ENCODE measurements around the gene PARD3.

The PARD3 gene

DNA sequence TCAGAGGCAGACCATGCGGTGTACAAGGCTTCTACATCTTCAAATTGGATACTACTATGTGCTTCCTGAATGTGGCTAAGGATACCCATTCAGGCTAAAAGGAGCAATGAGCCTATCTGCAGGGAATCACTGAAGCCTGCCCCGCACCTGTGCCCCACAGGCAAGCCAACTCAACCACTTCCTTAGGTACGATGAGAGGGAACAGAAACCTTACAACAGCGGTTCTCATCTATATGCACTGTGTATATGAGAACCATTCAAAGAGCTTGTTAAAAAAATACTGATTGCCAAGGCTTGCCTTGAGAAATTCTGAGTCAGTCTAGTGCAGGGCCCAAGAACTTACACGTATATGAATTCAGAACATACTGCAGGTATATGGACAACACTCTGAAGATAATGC lies 679.6 kb downstream of the PARD3 start:
- no peak for DNase-seq

DNA sequence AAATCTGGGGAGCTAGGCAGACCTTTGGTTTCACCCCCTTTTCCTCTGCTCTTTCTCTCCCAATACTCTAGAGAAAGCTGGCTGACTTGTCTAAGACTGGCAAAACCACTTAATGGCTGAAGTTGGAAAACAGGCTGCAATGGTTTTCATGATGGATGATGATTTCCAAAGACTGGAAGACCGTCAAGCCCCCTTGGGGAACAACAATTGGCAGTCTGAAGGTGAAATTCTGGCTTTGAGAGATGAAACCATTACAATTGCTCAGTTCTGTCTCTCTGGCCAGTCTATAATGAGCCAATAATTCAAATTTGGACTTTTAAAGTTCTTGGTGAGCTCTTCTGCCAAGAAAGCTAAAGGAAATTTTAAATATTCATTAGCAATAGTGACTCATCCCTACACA lies 680.5 kb downstream of the PARD3 start:
- DNase-seq: no peak

DNA sequence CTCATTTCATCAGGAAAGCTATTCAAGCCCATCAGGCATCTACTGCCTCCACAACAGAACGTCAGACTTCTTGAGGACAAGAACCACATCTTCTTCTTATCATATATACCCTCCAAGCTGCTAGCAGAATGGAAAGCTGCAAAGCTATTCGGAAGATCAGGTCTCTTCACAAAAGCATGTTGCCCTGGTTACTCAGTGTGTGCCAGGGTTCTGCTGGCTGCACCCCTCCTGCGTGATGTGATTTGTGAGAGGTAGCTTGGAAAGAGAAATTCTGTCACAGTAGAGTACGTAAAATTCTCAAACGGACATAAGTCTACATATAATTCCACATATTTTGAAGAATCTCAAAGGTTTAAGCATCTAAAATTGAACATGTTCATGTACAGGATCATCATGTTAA lies 681.7 kb downstream of the PARD3 start:
- no peak for DNase-seq

DNA sequence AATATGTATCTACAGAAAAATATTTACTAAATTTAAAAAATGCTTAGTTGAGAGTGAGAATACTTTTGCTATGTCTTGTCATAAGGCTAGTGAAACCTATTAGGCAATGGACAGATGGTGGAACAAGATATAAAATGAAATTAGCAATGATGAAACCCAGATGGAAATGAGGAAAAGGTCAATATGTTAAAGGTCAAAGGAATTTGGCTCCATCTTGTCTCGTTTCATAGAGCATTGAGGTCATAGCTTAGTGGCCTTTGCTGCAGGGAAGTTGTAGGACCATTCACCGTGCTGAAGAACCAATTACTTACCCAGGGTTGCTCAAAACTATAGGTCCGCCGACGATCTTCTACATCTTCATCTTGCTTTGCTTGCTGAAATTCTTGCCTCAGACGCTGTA lies 683.9 kb downstream of the PARD3 start:
- no peak for DNase-seq

DNA sequence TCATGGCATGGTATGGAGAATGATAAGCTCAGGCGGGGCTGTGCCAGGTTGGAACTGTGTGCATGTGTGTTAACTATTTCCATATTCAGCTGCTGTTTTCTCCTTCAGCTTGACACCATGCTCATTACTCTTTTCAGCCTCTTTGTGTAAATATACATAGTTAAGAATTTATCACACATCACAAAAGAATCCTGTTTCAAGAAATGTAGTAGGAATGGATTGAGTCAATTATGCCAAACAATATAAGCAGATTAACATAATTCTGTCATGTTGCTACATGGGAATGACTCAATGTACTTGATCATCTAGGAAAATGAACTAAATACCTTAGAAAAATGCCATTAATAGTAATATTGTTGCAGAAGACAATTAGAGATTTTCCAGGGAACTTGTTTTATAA lies 687.4 kb downstream of the PARD3 start:
- no peak for DNase-seq

DNA sequence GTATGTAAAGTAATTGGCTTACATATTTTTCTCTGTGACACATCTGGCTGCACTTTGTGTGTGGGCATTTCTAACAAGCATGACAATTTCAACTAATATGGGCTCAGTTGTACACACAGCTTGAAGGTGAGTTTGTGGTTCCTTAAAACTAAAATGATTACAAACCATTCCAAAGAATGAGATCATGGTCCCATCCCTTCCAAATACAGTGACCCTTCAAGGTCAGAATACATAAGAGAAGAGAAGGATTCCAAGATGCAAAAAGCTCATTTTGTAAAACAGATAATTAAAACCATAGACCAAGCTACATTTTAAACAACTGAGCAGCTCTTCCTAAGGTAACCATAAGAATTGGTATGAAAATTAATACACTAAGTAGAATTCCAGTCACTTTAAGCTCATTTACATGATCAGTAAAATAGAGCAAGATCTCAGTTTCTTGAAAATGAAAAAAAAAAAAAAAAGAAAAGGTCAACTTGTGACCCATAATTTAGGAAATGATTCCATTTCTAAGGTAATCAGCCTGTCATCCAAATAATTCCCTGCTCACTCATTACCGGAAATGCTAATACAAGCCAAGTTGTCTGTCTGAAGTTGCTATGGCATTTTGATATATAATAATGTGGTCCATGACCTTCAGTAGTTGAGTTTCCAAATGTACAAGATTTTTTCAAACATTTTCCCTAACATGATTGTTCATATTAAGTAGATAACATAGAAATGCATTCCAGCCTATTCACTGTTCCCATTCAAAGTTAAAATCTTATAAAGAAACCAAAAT lies 688.5 kb downstream of the PARD3 start:
- no peak for DNase-seq

DNA sequence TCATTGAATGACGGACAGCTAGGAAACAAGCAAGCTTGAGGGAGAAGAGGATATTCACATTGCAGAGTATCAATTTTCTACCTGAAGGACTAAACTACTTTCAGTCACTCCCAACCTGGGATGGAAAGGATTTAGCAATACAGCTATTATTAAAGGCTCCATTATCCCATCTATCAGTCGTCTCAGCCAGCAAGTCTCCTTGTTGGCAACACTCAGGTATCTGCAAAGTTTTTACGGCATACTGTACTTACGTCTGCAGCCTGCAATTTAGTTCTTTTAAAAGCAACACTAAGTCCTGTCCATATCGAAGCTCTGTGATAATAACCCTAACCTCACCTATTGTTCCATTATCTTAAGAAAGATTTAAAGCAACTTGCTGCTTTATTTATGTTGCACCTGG lies 689.4 kb downstream of the PARD3 start:
- DNase-seq: no peak

DNA sequence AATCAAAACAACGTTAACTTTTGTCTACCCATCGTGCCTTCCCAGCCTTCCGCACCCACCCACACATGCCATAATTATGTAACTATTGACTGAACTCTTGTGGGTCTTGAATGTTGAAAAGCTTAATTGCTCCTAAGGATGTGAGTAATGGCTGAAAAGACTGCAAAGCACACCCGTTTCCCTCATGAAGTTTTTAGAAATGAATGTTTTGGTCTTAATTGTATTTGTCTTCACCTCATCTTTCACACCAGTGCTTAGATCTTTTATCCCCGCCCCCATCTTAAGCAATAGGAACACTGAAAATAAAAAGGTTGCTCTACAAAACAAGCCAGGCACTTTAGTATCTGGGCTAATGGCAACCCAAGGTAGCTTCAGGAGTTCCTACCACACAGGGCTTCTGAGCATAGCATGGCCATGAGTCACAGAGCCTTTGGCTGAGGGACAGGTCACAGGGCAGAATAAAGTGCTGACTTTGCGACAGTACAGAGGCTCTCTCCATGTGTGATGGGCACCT lies 690.5 kb downstream of the PARD3 start:
- no peak for DNase-seq

DNA sequence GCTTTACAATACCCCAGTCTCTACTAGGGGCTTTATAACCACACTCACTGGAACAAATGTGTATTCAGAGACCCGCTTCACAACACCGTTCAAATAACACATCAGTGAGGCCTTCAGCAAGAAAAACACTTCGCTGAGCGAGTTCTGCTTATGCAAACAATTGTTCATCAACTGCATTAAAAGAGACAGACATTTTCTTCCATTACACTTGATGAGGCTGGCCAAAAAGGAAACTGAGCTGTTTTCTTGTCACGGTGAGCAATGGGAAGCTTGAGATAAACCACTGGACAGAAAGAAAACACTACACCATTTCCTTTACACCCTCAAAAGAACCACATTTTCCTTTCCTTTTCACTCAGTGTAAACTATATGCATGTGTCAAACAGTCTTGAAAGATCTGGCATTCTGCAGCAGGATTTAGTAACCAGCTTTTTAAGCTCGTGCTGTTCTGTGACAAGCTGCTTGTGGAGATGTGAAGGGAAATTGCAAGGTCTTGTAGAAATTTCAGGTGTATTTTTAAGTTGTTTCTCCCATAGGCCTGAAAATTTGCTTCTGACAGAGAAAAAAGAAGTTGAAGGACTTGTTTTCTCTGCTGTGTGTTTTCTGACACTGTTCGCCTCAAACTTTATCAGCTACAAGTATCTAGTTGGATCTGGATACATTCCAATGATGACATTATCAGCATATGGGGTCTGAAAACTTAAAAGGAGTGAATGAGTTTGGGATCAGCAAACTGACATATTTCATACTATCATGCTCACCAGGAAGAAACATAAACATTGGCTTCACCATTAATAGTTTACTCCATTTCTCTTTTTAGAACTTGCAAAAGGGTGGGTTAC lies 693.1 kb downstream of the PARD3 start:
- DNase-seq: no peak

DNA sequence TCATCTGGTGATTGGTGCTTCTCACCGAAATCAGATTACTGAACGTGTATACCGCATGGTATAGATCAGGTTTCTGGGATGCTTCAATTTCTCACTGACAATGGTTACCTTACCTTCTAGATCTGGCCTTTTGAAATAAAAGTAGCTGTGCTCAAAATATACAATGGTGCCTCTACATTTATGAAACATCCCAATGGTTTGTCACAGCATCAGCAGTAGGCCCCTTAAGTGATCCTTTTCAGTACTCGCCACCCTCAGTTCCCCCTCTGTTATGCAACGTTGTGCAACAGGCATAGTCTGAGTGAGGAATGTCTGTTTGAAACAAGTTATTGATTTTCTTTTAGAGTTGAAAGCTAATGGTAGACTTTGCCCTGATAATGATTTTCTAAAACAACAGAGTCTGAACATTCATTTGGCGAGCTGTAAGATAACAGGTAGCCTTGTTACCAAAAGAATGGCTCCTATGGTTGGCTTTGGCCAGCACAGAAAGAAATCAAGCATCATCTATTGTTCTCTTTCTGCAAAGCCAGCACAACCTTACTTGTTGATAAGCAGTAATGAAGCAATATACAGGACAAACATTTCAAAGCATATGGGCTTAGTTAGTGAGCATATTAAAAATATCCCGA lies 693.9 kb downstream of the PARD3 start:
- no peak for DNase-seq

DNA sequence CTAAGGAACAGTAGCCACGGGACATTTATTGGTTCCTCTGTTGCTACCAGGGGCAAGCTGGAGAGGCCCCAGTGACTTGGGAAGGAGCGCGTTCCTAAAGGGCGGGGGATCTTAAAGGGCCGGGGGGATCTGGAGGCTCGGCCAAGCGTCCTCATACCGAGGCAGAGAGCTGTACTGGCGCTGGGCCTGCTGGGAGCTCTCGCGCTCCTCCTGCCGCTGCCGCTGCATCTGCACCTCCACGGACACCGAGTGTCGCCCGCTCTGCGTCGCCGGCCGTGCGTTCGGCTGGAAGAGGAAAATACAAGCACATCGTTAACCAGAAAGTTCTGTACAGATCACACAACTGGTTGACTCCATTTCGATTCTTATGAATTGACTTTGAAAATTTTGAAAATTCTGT lies 695.6 kb downstream of the PARD3 start:
- no peak for DNase-seq

DNA sequence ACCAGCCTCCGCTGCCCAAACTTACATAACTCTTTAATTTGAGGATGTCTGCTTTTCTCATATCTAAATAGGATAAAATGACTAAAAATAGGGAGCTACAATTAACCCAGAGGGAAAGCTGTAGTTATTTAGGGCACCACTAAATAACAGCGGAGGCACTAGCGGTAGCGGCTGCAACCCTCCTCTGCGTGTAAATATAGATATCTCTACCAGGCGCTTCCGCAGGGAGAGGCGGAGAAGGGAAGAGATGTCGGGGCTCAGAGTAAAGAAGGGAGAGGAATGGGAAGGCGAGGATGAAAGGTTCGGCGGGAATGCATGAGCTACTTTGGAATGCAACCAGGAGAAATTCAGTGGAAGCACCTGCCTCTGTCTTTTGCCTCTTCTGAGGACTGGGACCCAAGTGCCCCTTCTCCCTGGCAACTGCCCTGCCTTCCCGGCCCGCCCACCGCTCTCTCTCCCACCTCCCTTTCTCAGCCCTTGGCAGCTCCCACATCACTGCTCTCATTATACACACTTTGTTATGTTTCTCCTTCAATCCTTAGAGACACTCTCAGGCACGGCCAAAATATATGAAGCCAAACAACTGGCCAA lies 698.3 kb downstream of the PARD3 start:
- no peak for DNase-seq

DNA sequence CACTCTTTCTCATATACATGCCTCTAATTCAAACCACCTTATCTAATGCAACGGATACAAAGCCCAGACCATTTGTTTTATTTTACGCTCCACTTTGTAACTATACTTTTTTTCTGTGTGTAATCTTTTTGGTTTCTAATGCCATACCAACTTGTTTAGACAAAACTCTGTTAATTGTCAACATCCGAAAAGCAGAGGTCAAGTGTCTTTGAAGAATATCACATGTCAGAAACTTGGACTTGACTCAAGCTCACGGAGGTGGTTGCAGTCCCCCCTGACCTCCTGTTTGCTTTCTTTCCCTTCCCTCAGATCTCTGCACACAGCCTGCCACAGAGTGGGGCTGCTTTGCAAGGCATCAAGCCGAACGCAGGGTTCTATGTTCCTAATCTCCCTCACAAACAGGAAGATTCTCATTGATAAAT lies 698.9 kb downstream of the PARD3 start:
- no peak for DNase-seq

DNA sequence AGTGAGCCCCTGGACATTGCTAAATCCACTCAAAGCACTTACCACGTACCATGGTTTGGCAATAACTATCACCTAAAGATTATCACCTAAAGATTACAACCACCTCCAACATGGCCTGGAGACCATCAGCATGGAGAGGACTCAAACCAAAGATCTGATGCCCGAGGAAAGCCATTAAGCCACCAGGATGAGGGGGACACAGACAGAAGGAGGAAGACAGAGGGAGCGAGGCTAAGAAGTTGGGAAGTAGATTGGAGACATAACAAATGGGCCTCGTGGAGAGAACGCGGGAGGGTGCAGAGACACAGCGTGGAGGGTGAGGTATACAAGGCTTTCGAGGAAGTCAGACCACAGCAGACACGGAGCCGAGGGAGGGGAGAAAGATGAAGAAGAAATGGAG lies 700.2 kb downstream of the PARD3 start:
- DNase-seq: no peak

DNA sequence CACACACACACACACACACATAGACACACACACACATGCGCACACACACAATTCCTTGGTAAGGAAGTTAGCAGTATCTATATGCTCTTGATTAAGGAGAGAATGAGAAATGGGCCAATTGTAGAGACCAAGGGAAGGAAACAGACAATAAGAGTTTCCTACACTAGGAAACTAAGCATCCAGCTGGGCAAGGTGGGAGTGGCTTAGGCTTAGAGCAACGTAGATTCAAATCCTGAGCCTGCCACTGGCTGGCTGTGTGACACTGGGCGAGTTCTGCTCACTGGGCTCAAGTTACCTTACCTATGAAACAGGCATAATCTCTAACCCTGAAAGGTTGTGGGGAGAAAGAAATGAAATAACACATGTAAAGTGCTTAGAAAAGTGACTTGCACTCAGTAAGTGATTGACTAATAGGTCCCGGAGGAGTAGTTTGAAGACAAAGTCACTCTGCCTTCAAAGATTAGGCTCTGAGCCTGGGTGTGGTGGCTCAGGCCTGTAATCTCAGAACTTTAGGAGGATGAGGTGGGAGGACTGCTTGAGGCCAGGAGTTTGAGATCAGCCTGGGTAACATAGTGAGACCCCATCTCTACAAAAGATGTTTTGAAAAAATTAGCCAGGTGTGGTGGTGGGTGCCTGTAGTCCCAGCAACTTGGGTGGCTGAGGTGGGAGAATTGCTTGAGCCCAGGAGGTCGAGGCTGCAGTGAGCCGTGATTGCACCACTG lies 701.4 kb downstream of the PARD3 start:
- no peak for DNase-seq

DNA sequence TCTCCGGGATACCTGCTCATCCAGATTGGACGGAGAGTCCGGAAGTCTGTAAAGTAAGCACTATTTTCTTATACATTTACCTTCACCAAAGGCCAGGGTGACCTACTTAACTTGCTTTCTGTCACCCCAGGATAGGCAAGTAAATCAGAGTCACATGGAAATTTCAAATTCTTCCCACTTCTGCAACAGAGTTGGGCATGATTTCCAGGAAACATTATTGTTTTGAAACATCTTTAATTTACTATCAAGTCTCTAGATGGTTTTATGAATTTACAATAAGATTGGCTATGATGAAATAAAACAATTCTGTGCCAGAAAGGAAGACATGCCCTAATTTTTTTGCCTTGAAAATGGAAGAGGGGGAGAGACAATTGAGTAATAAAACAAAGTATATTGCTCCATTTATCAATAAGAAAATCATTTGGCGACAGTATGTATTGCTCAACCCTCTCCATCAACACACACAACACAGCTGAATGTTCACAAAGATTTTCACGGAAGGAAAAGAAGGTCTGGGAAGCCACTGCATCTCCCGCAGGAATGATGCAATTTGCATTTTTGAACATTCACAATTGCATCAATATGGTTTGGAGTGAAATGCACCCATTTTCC lies 702.8 kb downstream of the PARD3 start:
- no peak for DNase-seq

DNA sequence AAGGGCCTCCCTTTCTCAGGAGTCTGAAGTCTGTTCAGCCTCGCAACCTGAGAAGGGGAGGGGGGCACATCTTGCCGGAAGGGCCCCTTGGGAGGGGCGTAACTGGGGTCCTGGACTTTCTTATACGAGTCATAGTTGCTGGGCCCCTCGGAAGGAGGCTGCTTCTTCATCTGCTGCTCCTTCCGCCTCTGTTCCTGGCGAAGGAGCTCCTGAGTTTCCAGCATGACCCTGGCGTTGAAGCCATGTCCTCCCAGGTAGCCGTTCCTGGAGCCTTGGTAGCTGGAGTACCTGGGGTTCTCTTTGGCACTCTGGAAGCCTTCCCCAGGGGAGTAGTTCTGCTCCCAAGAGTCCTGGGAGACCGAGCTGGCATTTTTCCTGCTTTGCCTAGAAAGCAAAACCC lies 703.9 kb downstream of the PARD3 start:
- no peak for DNase-seq

DNA sequence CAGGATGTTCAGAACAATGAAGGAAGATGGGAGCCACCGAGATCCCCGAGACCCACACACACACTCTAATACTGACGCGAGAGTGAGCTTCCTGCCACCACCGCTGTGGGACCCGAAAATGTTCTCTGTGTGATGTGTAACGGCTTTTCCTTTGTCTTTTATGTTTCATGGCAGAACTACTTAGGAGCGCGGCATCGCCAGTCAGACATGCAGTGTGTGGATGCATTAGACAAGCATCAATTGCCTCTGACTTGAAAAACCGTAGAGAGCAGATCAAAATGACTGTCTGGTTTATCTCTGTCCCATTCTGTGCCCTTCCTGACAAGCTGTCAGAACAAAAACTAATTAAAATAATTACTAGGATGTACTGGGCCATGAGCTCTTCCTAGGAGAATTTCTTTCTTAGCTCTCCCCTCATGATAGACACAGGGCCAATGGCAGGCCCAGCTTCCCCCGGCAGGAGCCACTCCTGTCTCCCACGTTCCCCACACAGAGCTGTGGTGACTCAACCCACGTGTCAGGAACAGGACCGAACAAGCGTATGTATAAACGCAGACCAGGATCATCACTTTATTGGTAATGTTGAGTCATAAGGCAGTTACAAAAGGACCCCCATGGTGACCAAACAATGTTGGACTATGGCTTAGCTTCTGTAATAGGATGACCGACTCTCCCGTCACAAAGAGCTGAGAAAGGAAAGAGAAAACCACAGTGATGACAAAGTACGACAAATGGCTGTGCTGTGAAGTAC lies 705.0 kb downstream of the PARD3 start:
- no peak for DNase-seq

DNA sequence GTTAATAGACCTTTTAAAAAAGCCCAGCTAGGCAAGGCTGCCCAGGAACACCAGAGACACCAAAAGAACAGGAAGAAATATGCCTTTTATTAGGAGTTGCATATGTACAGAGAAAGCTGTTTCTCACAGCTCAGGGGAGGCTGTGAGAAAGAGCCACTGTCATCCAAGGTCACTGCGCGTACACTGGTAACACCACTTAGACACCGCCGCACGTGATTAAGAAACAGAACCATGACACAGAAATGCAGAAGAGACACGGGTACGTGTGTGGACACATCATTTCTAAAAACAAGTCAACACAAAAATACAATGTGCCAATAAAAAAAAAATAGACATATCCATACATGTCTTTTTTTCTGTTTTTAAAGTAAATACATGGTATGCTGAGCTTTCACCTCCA lies 705.6 kb downstream of the PARD3 start:
- DNase-seq: no peak

DNA sequence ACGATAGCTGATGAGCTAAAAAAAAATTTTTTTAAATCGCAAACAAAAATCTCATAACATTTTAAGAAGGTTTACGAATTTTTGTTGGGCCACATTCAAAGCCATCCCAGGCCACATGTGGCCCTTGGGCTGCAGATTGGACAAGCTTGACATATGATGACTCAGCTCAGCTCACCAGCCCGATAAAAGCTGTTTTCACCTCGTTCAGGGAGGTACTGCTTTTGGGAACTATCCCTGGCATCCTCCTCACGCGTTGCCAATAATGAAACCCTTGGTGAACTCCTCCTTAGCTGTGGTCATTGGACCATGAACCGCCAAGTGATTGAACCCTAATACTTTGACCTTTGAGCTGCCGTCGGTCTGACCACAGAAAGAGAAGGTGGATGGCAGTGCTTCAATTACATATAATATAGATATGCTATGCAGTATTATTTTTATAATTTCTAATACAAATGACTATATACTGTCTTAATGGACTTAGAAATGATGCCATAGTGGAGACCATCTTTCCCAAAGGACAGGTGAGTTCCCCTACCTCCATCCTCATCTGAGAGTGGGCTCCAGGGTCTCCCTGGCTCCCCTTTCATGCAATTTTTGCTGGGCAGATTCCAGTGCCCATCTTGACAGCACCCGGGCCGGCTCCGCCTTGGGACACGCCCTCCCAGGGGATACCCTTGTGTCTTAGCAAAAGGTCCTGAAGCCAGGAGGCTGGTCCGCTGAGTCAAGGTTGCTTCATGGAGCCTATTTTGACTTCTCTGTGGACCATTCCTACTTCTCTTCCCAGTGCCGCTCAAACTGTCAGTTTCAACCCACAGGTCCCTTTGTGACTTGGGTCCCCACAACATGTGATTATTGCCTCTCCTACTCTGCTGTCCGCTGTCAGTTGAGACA lies 707.2 kb downstream of the PARD3 start:
- no peak for DNase-seq
